HG03520 (cell line): ENCODE measurements around the gene GDPD4.

Experiments used
- ATAC-seq: cut with Tn5 transposase; IDR thresholded peaks from one replicate; pipeline ENCODE4 v1.9.1; 2021; ENCODE audit warnings: mild to moderate bottlenecking, moderate library complexity; ENCODE audit not compliant: unreplicated experiment

The GDPD4 gene

GRCh38 chr11:77299528-77299993 is 1.9 kb downstream of the GDPD4 start:
- ATAC-seq = no peak

DNA sequence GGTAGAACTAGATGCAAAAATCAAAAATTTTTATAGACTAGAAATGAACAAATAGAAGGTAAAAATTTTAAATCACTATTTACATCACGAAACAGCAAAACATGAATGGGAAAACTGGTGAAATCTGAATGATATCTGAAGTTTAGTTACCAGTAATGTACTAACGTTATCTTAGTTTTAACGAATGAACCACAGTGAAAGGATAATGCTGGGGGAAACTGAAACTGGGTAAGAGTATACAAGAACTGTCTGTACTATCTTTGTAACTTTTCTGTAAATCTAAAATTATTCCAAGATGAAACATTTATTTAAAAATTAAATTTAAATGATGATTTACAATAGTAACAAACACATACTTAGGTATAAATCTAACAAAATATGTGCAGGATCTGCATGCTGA is 7.4 kb downstream of the GDPD4 start:
- no peak for ATAC-seq

DNA sequence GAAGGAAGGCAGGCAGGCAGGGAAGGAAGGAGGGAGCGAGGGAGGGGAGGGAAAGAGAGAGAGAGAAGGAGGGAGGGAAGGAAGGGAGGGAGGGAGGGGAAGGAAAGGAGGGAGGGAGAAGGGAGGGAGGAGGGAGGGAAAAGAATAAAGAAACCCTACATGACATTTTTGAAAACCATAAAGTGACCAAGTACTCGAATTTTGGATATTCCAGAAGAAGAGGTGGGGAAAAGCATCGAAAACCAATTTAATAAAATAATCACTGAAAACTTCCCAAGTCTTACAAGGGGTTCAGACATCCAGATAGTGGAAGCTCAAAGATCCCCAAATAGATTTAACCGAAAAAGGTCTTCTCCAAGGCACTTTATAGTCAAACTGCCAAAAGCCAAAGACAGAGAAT is 11.7 kb downstream of the GDPD4 start:
- no peak for ATAC-seq

- no peak for ATAC-seq
Measured at GRCh38 chr11:77287615-77288273, 13.7 kb downstream of the GDPD4 start.

DNA sequence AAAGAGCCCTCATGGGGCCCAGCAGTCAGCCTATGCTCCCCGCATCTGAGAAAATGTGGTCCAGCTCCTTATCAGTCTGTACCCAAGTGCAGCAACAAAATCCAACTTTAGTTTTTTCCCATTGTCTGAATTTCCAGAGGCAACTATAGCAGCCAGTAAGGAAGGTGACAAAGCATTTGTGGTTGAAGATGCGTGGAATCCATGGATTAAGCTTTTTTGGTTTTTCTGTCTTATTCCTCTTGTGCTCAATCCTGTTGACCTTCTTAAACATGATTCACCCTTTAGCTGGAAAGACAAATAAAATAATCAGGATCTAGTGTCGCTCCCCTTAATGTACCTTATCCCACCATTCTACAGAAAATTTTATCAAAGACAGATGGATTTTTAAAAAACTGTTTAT is 14.3 kb downstream of the GDPD4 start:
- no peak for ATAC-seq

DNA sequence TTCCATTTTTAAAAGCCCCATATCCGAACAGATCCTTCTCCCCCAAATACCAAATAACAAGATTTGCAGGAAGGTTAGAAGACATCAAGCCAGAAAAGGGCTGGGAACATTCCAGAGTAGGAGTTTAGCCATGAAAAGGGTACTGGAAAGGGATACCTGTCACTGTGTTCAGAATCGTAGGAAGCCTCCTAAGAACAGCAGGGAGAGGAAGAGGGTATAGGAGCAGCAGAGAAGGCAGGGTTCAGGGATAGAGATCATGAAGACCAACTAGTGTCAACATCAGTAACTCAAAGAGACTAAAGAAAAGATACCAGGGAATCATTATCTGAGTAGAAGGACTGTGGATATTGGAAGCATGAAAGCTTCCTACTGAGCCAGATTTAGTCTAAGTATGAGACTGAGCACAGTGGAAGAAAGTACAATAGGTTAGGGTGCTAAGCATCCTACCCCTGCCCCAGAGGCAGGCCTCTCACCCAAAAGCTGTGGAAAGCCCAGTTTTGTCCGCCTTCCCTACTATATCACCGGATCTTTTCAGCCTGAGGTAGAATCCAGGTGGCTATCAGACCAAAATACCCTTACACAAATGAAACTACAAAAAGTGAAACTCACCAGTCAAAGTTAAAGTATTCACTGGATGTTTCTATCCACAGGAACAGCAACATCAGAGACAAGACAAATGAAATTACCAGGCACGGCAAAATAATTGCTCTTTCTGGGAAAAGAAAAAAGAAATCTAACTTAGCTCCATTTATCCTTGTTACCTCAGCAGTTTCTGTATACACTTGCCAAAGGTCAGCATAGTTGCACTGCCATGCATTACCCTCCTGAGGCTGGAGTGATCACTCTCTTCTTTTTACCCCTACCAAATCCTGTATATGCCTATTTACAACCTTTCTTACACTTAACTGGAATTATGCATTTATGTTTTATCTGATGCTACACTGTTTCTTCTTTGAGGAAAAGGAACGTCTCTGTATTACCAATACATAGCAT is 16.7 kb downstream of the GDPD4 start:
- ATAC-seq = no peak

DNA sequence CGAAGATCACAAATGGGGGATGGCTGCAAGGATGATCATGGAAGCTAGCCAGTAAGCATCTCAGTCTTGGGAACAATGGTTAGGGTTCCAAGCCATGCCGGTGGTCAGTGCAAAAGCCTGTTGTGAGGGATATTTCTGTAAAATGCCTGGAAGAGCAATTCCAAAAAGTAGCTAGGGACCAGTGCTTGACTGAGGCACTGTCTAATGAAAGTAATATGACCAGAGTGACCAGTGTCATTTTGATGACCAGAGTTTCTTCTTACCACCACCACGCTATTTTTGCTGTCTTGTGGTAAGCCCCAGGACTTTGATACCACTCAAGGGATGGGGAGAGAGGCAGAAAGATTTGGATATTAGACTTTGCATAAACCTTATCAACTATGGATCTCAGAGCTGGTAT is 18.4 kb downstream of the GDPD4 start:
- no peak for ATAC-seq

- no peak for ATAC-seq
Measured at GRCh38 chr11:77278595-77279506, 22.6 kb downstream of the GDPD4 start.

- ATAC-seq = no peak
Measured at GRCh38 chr11:77276271-77276670, 25.2 kb downstream of the GDPD4 start.

- ATAC-seq = no peak
Measured at GRCh38 chr11:77270921-77271320, 30.6 kb downstream of the GDPD4 start.

DNA sequence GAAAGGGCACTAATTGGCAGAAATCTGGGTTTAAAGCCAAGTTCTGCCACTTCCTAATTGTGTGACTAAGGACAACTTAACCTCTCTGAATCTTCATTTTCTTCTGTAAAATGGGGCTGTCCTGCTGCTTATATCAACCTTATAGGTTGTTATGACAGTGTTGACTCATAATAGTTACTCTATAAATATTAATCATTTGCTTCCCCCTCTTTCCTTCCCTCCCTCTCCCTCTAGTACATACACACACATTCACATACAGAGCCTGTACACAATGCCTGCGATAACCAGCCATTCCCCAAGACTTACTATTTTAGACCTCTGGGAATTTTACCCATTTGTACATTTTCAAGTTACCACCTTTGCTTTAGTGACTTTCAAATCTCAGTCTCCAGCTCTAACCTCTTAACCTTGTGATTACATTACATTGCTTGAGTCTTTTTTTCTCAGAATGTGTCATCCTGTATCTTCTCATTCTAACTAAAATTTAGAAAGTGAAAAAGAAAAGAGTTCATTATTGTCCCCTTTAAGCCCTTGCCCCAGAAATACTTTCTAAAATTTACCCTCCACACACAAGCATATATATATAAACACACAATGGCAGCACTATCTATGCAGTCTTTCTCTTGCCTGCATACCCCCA is 31.9 kb downstream of the GDPD4 start:
- ATAC-seq = no peak

GRCh38 chr11:77267962-77268361 is 33.5 kb downstream of the GDPD4 start:
- no peak for ATAC-seq

DNA sequence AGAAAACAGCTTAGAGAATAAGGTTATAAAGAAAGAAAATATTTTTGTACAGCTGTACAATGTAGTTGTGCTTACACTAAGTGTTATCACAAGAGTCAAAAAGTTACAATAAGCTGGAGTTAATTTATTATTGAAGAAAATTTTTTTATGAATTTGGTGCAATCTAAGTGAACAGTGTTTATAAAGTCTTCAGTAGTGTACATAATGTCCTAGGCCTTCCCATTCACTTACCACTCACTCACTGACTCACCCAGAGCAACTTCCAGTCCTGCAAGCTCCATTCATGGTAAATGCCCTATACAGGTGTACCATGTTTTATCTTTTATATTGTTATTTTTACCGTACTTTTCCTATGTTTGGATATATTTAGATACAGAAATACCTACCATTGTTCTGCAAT is 34.7 kb downstream of the GDPD4 start:
- no peak for ATAC-seq

DNA sequence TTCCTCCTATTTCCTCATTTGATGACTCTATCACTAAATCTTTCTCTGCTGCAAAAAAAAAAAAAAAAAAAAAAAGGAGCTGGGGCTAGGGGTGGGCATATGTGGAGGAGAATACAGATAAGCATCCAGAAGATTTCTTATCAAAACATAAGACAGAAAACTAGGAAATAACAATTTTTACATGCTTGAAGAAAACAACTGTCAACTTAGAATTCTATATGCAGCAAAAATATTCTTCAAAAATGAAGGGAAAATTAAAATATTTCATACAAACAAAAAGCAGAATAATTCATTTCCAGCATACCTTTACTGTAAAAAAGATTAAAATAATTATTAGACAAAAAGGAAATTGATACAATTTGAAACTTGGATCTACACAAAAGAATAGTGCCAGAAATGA is 38.7 kb downstream of the GDPD4 start:
- ATAC-seq = no peak

GRCh38 chr11:77259641-77260040 is 41.8 kb downstream of the GDPD4 start:
- no peak for ATAC-seq

DNA sequence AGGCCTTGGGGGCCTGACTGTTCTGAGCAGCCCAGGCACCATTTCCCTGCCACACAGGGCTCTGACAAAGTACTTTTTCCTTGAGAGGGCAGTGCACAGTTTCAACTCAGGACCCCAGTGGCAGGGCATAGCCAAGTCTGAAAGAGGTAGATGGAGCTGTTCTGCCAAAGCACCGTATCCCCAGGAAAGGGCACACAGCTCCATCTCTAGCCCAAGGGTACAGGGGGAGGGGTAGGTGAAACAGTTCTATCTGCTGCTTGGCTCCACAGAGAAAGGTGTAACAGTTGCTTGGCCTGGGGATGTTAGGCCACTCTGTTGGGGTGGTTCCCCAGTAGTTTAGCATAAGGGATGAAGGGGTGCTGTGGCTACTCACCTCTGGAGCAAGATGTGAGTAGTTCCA is 47.8 kb downstream of the GDPD4 start:
- no peak for ATAC-seq

- ATAC-seq = no peak
Measured at GRCh38 chr11:77252555-77253270, 48.8 kb downstream of the GDPD4 start.

DNA sequence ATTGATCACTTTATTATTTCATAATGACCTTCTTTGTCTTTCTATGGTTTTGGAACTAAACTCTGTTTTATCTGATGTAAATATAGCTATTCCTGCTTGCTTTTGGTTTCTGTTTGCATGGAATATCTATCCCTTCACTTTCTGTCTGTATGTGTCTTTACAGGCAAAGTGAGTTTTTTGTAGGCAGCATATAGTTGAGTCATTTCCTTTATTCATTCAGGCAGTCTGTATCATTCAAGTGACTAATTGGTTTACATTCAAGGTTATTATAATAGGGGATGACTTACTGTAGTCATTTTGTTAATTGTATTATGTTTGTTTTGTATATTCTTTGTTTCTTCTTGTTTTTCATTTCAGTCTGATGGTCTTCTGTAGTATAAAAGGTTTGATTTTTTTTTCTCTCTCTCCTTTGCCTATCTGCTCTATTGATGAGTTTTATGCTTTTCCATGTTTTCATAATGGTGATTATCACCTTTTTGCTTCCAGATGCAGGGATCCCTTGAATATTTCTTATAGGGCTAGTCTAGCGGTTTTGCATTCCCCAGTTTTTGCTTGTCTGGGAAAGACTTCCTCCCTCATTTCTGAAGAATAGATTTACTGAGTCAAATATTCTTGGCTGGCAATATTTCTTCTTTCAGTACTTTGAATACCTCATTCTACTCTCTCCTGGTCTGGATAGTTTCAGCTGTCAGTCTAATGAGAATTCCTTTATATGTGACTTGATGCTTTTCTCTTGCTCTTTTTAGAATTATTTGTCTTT is 50.4 kb downstream of the GDPD4 start:
- no peak for ATAC-seq

GRCh38 chr11:77249427-77249826 is 52.1 kb downstream of the GDPD4 start:
- no peak for ATAC-seq
